HepG2 (cell line): Measurements from ENCODE around the gene NAV2. TPM values are rescaled to one million over a fixed set of nuclear protein-coding genes. Genes with fewer than 3 reads are reported as not detected.

Experiments
- AHDC1 ChIP-seq: sonication (generic); formaldehyde crosslinking; IDR thresholded peaks from 2 replicates; pipeline ENCODE4 v1.5.1; 2020; ENCODE audit warnings: mild to moderate bottlenecking, missing genetic modification reagents, borderline replicate concordance
- CCDC6 ChIP-seq: sonication (generic); formaldehyde crosslinking; IDR thresholded peaks from 2 replicates; pipeline ENCODE4 v1.8.1; 2022; ENCODE audit warnings: mild to moderate bottlenecking, missing genetic modification reagents, moderate library complexity
- CENPX ChIP-seq: sonication (generic); formaldehyde crosslinking; IDR thresholded peaks from 2 replicates; pipeline ENCODE4 v1.9.0; 2021; ENCODE audit warnings: mild to moderate bottlenecking, missing genetic modification reagents, moderate library complexity
- ELF4 ChIP-seq: sonication (generic); formaldehyde crosslinking; IDR thresholded peaks from 2 replicates; pipeline ENCODE4 v1.5.0; 2020; ENCODE audit warnings: missing genetic modification reagents, mild to moderate bottlenecking, moderate library complexity, borderline replicate concordance
- HINFP ChIP-seq: sonication (generic); formaldehyde crosslinking; IDR thresholded peaks from 2 replicates; pipeline ENCODE4 v1.4.0; 2020; ENCODE audit warnings: low read depth, mild to moderate bottlenecking, missing genetic modification reagents
- HMGA1 ChIP-seq: sonication (generic); formaldehyde crosslinking; conservative IDR thresholded peaks from 2 replicates; pipeline ENCODE4 v1.4.0; 2020; ENCODE audit warnings: missing genetic modification reagents
- HMGXB4 ChIP-seq, 2 experiments: sonication (generic) in 1 of 2; formaldehyde crosslinking in 1 of 2; IDR thresholded peaks; 2 replicates each; pipeline versions ENCODE4 v1.4.0 to v1.6.1; 2018 to 2020; ENCODE audit warnings: missing genetic modification reagents in 2 of 2, borderline replicate concordance in 1 of 2, low read depth in 1 of 2, mild to moderate bottlenecking in 1 of 2, missing biosample characterization in 1 of 2
- HNF4G ChIP-seq, 2 experiments: sonication (generic) in 1 of 2; formaldehyde crosslinking in 1 of 2; IDR thresholded peaks; 2 replicates each; pipeline versions ENCODE4 v1.4.0 to v1.6.1; 2011 to 2020; ENCODE audit warnings: borderline replicate concordance in 2 of 2, low read depth in 2 of 2, mild to moderate bottlenecking in 2 of 2, low read length in 1 of 2, missing genetic modification reagents in 1 of 2, moderate library complexity in 1 of 2
- NFIC ChIP-seq: IDR thresholded peaks from 2 replicates; pipeline ENCODE4 v1.6.1; 2012; ENCODE audit warnings: mild to moderate bottlenecking, low read length, inconsistent platforms
- POGZ ChIP-seq: sonication (generic); formaldehyde crosslinking; IDR thresholded peaks from 2 replicates; pipeline ENCODE4 v1.4.0; 2020; ENCODE audit warnings: mild to moderate bottlenecking, missing genetic modification reagents
- POLR2A ChIP-seq, 2 experiments: IDR thresholded peaks; 2 replicates each; pipeline ENCODE4 v1.6.1; 2011; ENCODE audit warnings: low read depth in 2 of 2, low read length in 2 of 2, mild to moderate bottlenecking in 1 of 2, moderate library complexity in 1 of 2; ENCODE audit not compliant: insufficient read depth in 1 of 2
- RARA ChIP-seq: IDR thresholded peaks from 2 replicates; pipeline ENCODE4 v1.6.1; 2016; ENCODE audit warnings: missing genetic modification reagents, missing compliant biosample characterization
- SNAI1 ChIP-seq: sonication (generic); formaldehyde crosslinking; IDR thresholded peaks from 2 replicates; pipeline ENCODE4 v1.5.0; 2020; ENCODE audit warnings: mild to moderate bottlenecking, missing genetic modification reagents, borderline replicate concordance
- SYNCRIP ChIP-seq: fragments of 200-400 bp; formaldehyde crosslinking; IDR thresholded peaks from 2 replicates; pipeline ENCODE4 v1.6.1; 2018; ENCODE audit warnings: mild to moderate bottlenecking, low read depth, low read length; ENCODE audit not compliant: insufficient read depth
- TGIF2 ChIP-seq: IDR thresholded peaks from 2 replicates; pipeline ENCODE4 v1.6.1; 2016; ENCODE audit warnings: control low read depth, missing compliant biosample characterization
- ZKSCAN8 ChIP-seq: IDR thresholded peaks from 2 replicates; pipeline ENCODE4 v1.6.1; 2016; ENCODE audit warnings: borderline replicate concordance, missing genetic modification reagents, missing compliant biosample characterization
- ZNF10 ChIP-seq: sonication (generic); formaldehyde crosslinking; IDR thresholded peaks from 2 replicates; pipeline ENCODE4 v1.4.0; 2020; ENCODE audit warnings: mild to moderate bottlenecking, low read depth, missing genetic modification reagents, borderline replicate concordance
- ZNF256 ChIP-seq: sonication (generic); formaldehyde crosslinking; conservative IDR thresholded peaks from 2 replicates; pipeline ENCODE4 v1.4.0; 2020; ENCODE audit warnings: missing genetic modification reagents
- ZNF367 ChIP-seq: sonication (generic); formaldehyde crosslinking; IDR thresholded peaks from 2 replicates; pipeline ENCODE4 v1.4.0; 2020; ENCODE audit warnings: missing genetic modification reagents, borderline replicate concordance
- ZNF501 ChIP-seq: sonication (generic); formaldehyde crosslinking; IDR thresholded peaks from 2 replicates; pipeline ENCODE4 v1.5.1; 2020; ENCODE audit warnings: mild to moderate bottlenecking, moderate library complexity, missing genetic modification reagents
- polyA plus RNA-seq, 8 experiments: library from polyadenylated mRNA; depleted of rRNA in 3 of 8; stranded (reverse) in 7 of 8; unstranded in 1 of 8; fragments of >200 nt; fragmentation: Illumina TruSeq in 4 of 8; extraction: Trizol in 4 of 8; gene quantifications; 2 replicates each; pipeline versions ENCODE4 v1.2.1 to v1.2.3, GENCODE V29; 2011 to 2016; ENCODE audit warnings: low read depth in 4 of 8, missing spikeins in 1 of 8, mixed read lengths in 1 of 8; ENCODE audit not compliant: insufficient read depth in 1 of 8
- total RNA-seq, 5 experiments: library from RNA; depleted of rRNA; stranded (reverse); fragments of >200 nt; fragmentation: Illumina TruSeq; extraction: Trizol; gene quantifications; 2 replicates each; pipeline ENCODE4 v1.2.3, GENCODE V29; 2016; ENCODE audit warnings: low read depth in 1 of 5

NAV2 gene
- total and polyA plus RNA-seq, 2 of the 13 experiments (the other 11 are each of a cell fraction or from before 2014, with no cell fraction given), result 9.3 to 34.6 TPM

- TF ChIP-seq SNAI1 (CRISPR knock-in tag), result no peak
- peak in 1 of 2 experiments; percentile 25; a peak in 1 of 4 replicates for TF ChIP-seq HMGXB4 (CRISPR knock-in tag; IDR thresholded peaks at IDR 0.05; ENCODE audit: borderline replicate concordance in 1 of 2, low read depth in 1 of 2)
- TF ChIP-seq ZNF501 (CRISPR knock-in tag), result peak; percentile 73; the same call in 1 of the 2 replicates
- no peak for TF ChIP-seq CENPX (CRISPR knock-in tag)
- TF ChIP-seq AHDC1 (CRISPR knock-in tag), result peak; percentile 62; the same call in 1 of the 2 replicates
- no peak for TF ChIP-seq SYNCRIP
- peak; percentile 69 to 70 for TF ChIP-seq POLR2A (IDR thresholded peaks at IDR 0.05; ENCODE audit: insufficient read depth in 1 of 2, low read depth in 2 of 2, low read length in 2 of 2)
- TF ChIP-seq ZNF256 (CRISPR knock-in tag), result no peak
- no peak for TF ChIP-seq CCDC6 (CRISPR knock-in tag)
- no peak for TF ChIP-seq ZKSCAN8 (CRISPR knock-in tag)
- TF ChIP-seq ZNF367 (CRISPR knock-in tag), result no peak
- TF ChIP-seq HNF4G (IDR thresholded peaks at IDR 0.05; ENCODE audit: borderline replicate concordance, low read depth, low read length), result peak; percentile 70
- peak; percentile 72; the same call in 1 of the 2 replicates for TF ChIP-seq HNF4G (CRISPR knock-in tag; IDR thresholded peaks at IDR 0.05; ENCODE audit: borderline replicate concordance, low read depth)
- no peak for TF ChIP-seq NFIC
- no peak; the same call in 1 of the 2 replicates for TF ChIP-seq POGZ
- TF ChIP-seq HMGA1 (CRISPR knock-in tag), result no peak
- no peak for TF ChIP-seq ELF4
- TF ChIP-seq ZNF10 (CRISPR knock-in tag), result no peak
- no peak for TF ChIP-seq HINFP (CRISPR knock-in tag)
- TF ChIP-seq TGIF2 (CRISPR knock-in tag), result no peak
- TF ChIP-seq RARA, result peak; percentile 67
Measured at GRCh38 chr11:19976281-19976941, 263.8 kb downstream of the NAV2 start (continued).
